Naive thymus-derived CD4-positive, alpha-beta T cell (primary cell): ENCODE results near the gene ZFYVE9. TPM values are rescaled to one million over a fixed set of nuclear protein-coding genes. Genes with fewer than 3 reads are reported as not detected.

Source experiments
- ATAC-seq: fragments of 150-1000 bp; cut with Tn5 transposase; 2 replicates; pipeline ENCODE4 v1.10.0; 2021; ENCODE audit warnings: mild to moderate bottlenecking, moderate library complexity
- CTCF ChIA-PET: fragments of 350-600 bp; sonication (Branson Sonifier 250); formaldehyde crosslinking; loops from one replicate; lab custom pipeline; 2021; ENCODE audit warnings: antibody characterized with exemption; lab: Charles Lee
- POLR2A ChIA-PET: fragments of 350-600 bp; sonication (Branson Sonifier 250); formaldehyde crosslinking; loops from one replicate; lab custom pipeline; 2021; ENCODE audit warnings: antibody characterized with exemption, inconsistent platforms; lab: Charles Lee
- DNase-seq, 9 donors: peaks; one replicate each; pipeline versions ENCODE4 v3.0.0 to v3.0.0-alpha.2; 2020 to 2022; ENCODE audit warnings: mixed read lengths in 1 of 9
- H3K27ac ChIP-seq: one replicate; pipeline ENCODE4 v1.7.0; 2013; ENCODE audit warnings: mild to moderate bottlenecking, low read depth, low read length, moderate library complexity
- H3K27me3 ChIP-seq, 2 donors: one replicate each; pipeline ENCODE4 v1.7.0; 2013; ENCODE audit warnings: low read length in 2 of 2, mild to moderate bottlenecking in 2 of 2, moderate library complexity in 2 of 2; ENCODE audit not compliant: control insufficient read depth in 2 of 2, insufficient read depth in 2 of 2
- H3K36me3 ChIP-seq, 3 experiments: 1 replicate in 2 of 3; 2 replicates in 1 of 3; pipeline ENCODE4 v1.7.0; 2013; ENCODE audit warnings: low read length in 3 of 3, mild to moderate bottlenecking in 3 of 3, moderate library complexity in 1 of 3; ENCODE audit not compliant: insufficient read depth in 3 of 3, control insufficient read depth in 2 of 3
- H3K4me1 ChIP-seq, 2 donors: one replicate each; pipeline ENCODE4 v1.7.0; 2013; ENCODE audit warnings: low read length in 2 of 2, mild to moderate bottlenecking in 2 of 2, moderate library complexity in 1 of 2; ENCODE audit not compliant: control insufficient read depth in 2 of 2, insufficient read depth in 2 of 2
- H3K4me3 ChIP-seq: 2 replicates; pipeline ENCODE4 v1.7.0; 2013; ENCODE audit warnings: mild to moderate bottlenecking, low read length
- H3K9me3 ChIP-seq, 3 experiments: 1 replicate in 2 of 3; 2 replicates in 1 of 3; pipeline ENCODE4 v1.7.0; 2013; ENCODE audit warnings: low read length in 3 of 3; ENCODE audit not compliant: control insufficient read depth in 2 of 3
- H3K27ac Mint-ChIP-seq, 9 donors: one replicate each; pipeline ENCODE4 v1.8.0; 2020 to 2022; ENCODE audit warnings: mixed read lengths in 9 of 9, mild to moderate bottlenecking in 8 of 9, moderate library complexity in 5 of 9, inconsistent platforms in 2 of 9
- H3K27me3 Mint-ChIP-seq, 5 donors: one replicate each; pipeline ENCODE4 v1.8.0; 2021 to 2022; ENCODE audit warnings: mixed read lengths in 5 of 5, mild to moderate bottlenecking in 1 of 5
- H3K36me3 Mint-ChIP-seq, 5 donors: one replicate each; pipeline ENCODE4 v1.8.0; 2020 to 2022; ENCODE audit warnings: mixed read lengths in 5 of 5, mild to moderate bottlenecking in 3 of 5, inconsistent platforms in 1 of 5
- H3K4me1 Mint-ChIP-seq, 7 donors: one replicate each; pipeline ENCODE4 v1.8.0; 2020 to 2022; ENCODE audit warnings: mixed read lengths in 7 of 7, mild to moderate bottlenecking in 3 of 7, inconsistent platforms in 1 of 7
- H3K4me3 Mint-ChIP-seq, 10 donors: one replicate each; pipeline ENCODE4 v1.8.0; 2020 to 2022; ENCODE audit warnings: mild to moderate bottlenecking in 10 of 10, mixed read lengths in 10 of 10, moderate library complexity in 6 of 10, inconsistent platforms in 2 of 10
- H3K9me3 Mint-ChIP-seq, 11 donors: one replicate each; pipeline ENCODE4 v1.8.0; 2020 to 2022; ENCODE audit warnings: mixed read lengths in 11 of 11, mild to moderate bottlenecking in 4 of 11, inconsistent platforms in 1 of 11, moderate library complexity in 1 of 11
- intact Hi-C, 2 donors: fragments of 100-400 bp; cut with micrococcal nuclease; formaldehyde crosslinking; loops; one replicate each; pipeline ENCODE4 v1.15.1; 2023
- polyA plus RNA-seq, 2 donors: library from polyadenylated mRNA; unstranded; fragments of 300-500 nt; fragmentation: Illumina TruSeq; gene quantifications; one replicate each; pipeline ENCODE4 v1.2.3, GENCODE V29; 2021
- total RNA-seq, 6 experiments: library from RNA in 5 of 6; stranded (reverse) in 5 of 6; gene quantifications; 1 replicate in 5 of 6; 2 replicates in 1 of 6; pipeline ENCODE4 v1.2.3 and lab custom pipeline; 2021 to 2026

Gene ZFYVE9
- total and polyA plus RNA-seq, 7 experiments from 2014 or later, result 1.8 to 13.9 (median 5.0) TPM

GRCh38 chr1:52321061-52321460 lies 179.2 kb downstream of the ZFYVE9 start:
- POLR2A ChIA-PET, result no interaction called here
- H3K27ac ChIP-seq, result no peak overlapping the region
- Mint-ChIP-seq H3K4me3 (no peak overlapping the region), H3K4me1 (no peaks in the 10 kb centered on the region), H3K36me3 (peaks cover 0 to 9% (median 0%) of the 10 kb centered on the region in 5 donors), H3K9me3 (no peaks in the 10 kb centered on the region), H3K27me3 (no peaks in the 10 kb centered on the region), H3K27ac (no peak overlapping the region)
- no peak overlapping the region for H3K4me3 ChIP-seq
- ATAC-seq (no peak), DNase-seq (no peak)
- H3K27me3 ChIP-seq, result no peaks in the 10 kb centered on the region
- no peaks in the 10 kb centered on the region for H3K4me1 ChIP-seq
- H3K9me3 ChIP-seq, result no peaks in the 10 kb centered on the region
- H3K36me3 ChIP-seq, result no peaks in the 10 kb centered on the region
- CTCF ChIA-PET, result interaction anchor here (0.5 kb wide), 1 partner anchor 365 kb away, joined by 4 read pairs; no protein-coding TSS in a partner anchor
- intact Hi-C loops, result no loop called here

GRCh38 chr1:52323731-52324130 lies 181.8 kb downstream of the ZFYVE9 start:
- POLR2A ChIA-PET, result no interaction called here
- intact Hi-C loops, result no loop called here

GRCh38 chr1:52325786-52326185 lies 183.9 kb downstream of the ZFYVE9 start:
- H3K27me3 Mint-ChIP-seq, result no peaks in the 10 kb centered on the region
- peaks cover 0 to 2% (median 0%) of the 10 kb centered on the region in 11 donors for H3K9me3 Mint-ChIP-seq
- H3K4me1 ChIP-seq, result no peaks in the 10 kb centered on the region
- no peak overlapping the region for H3K4me3 ChIP-seq
- H3K9me3 ChIP-seq, result no peaks in the 10 kb centered on the region
- ATAC-seq (no peak), DNase-seq (no peak)
- H3K27me3 ChIP-seq, result no peaks in the 10 kb centered on the region
- H3K27ac Mint-ChIP-seq, result no peak overlapping the region
- ChIA-PET POLR2A (no interaction called here), CTCF (no interaction called here)
- intact Hi-C loops, result no loop called here
- H3K4me1 Mint-ChIP-seq, result peaks cover 0 to 11% (median 0%) of the 10 kb centered on the region in 7 donors
- no peak overlapping the region for H3K4me3 Mint-ChIP-seq
- H3K27ac ChIP-seq, result no peak overlapping the region
- no peaks in the 10 kb centered on the region for H3K36me3 ChIP-seq
- peaks cover 0 to 5% (median 2%) of the 10 kb centered on the region in 5 donors for H3K36me3 Mint-ChIP-seq

More at GRCh38 chr1:52323731-52324130, 181.8 kb downstream of the ZFYVE9 start:
- Histone ChIP-seq H3K9me3 (no peaks in the 10 kb centered on the region), H3K4me3 (no peak overlapping the region), H3K36me3 (no peaks in the 10 kb centered on the region), H3K27ac (no peak overlapping the region), H3K27me3 (no peaks in the 10 kb centered on the region), H3K4me1 (no peaks in the 10 kb centered on the region)
- CTCF ChIA-PET, result no interaction called here
- ATAC-seq (no peak), DNase-seq (no peak)
- no peak overlapping the region for H3K4me3 Mint-ChIP-seq
- H3K4me1 Mint-ChIP-seq, result no peaks in the 10 kb centered on the region
- H3K27me3 Mint-ChIP-seq, result no peaks in the 10 kb centered on the region
- peaks cover 0 to 5% (median 0%) of the 10 kb centered on the region in 5 donors for H3K36me3 Mint-ChIP-seq
- no peak overlapping the region for H3K27ac Mint-ChIP-seq
- H3K9me3 Mint-ChIP-seq, result no peaks in the 10 kb centered on the region

- Mint-ChIP-seq H3K27me3 (no peaks in the 10 kb centered on the region), H3K4me1 (peaks cover 0 to 13% (median 0%) of the 10 kb centered on the region in 7 donors), H3K27ac (no peak overlapping the region), H3K4me3 (no peak overlapping the region), H3K9me3 (peaks cover 0 to 2% (median 0%) of the 10 kb centered on the region in 11 donors), H3K36me3 (peaks cover 0 to 8% (median 2%) of the 10 kb centered on the region in 5 donors)
- ChIA-PET CTCF (no interaction called here), POLR2A (interaction anchor here (0.5 kb wide), 1 partner anchor 221 kb away, joined by 3 read pairs; no protein-coding TSS in a partner anchor)
- H3K4me1 ChIP-seq, result no peaks in the 10 kb centered on the region
- H3K9me3 ChIP-seq, result no peaks in the 10 kb centered on the region
- DNase-seq, result no peak
- intact Hi-C loops, result no loop called here
- ATAC-seq, result no peak
- H3K27ac ChIP-seq, result no peak overlapping the region
- no peaks in the 10 kb centered on the region for H3K27me3 ChIP-seq
- H3K36me3 ChIP-seq, result no peaks in the 10 kb centered on the region
- no peak overlapping the region for H3K4me3 ChIP-seq
Measured at GRCh38 chr1:52328615-52329014, 186.7 kb downstream of the ZFYVE9 start.

- CTCF ChIA-PET, result no interaction called here
- POLR2A ChIA-PET, result interaction anchor here (0.6 kb wide), 1 partner anchor 287 kb away, joined by 4 read pairs; no protein-coding TSS in a partner anchor
- peaks cover 0 to 13% (median 0%) of the 10 kb centered on the region in 7 donors for H3K4me1 Mint-ChIP-seq
- Histone ChIP-seq H3K27me3 (no peaks in the 10 kb centered on the region), H3K27ac (no peak overlapping the region), H3K36me3 (no peaks in the 10 kb centered on the region), H3K9me3 (no peaks in the 10 kb centered on the region), H3K4me1 (no peaks in the 10 kb centered on the region), H3K4me3 (no peak overlapping the region)
- no peak for DNase-seq
- H3K36me3 Mint-ChIP-seq, result peaks cover 4 to 20% (median 5%) of the 10 kb centered on the region in 5 donors
- H3K9me3 Mint-ChIP-seq, result peaks cover 0 to 2% (median 0%) of the 10 kb centered on the region in 11 donors
- no peaks in the 10 kb centered on the region for H3K27me3 Mint-ChIP-seq
- ATAC-seq, result no peak
- H3K4me3 Mint-ChIP-seq, result no peak overlapping the region
- no peak overlapping the region for H3K27ac Mint-ChIP-seq
- intact Hi-C loops, result no loop called here
Measured at GRCh38 chr1:52332411-52332810, 190.5 kb downstream of the ZFYVE9 start.

GRCh38 chr1:52334906-52335528 lies 193.1 kb downstream of the ZFYVE9 start:
- H3K27me3 Mint-ChIP-seq, result no peaks in the 10 kb centered on the region
- Histone ChIP-seq H3K4me3 (no peak overlapping the region), H3K27me3 (no peaks in the 10 kb centered on the region), H3K27ac (no peak overlapping the region), H3K36me3 (no peaks in the 10 kb centered on the region), H3K4me1 (no peaks in the 10 kb centered on the region), H3K9me3 (no peaks in the 10 kb centered on the region)
- H3K36me3 Mint-ChIP-seq, result peaks cover 2 to 31% (median 16%) of the 10 kb centered on the region in 5 donors
- peaks cover 0 to 9% (median 0%) of the 10 kb centered on the region in 7 donors for H3K4me1 Mint-ChIP-seq
- no peak overlapping the region for H3K4me3 Mint-ChIP-seq
- no peak for ATAC-seq
- ChIA-PET POLR2A (no interaction called here), CTCF (no interaction called here)
- no peak overlapping the region for H3K27ac Mint-ChIP-seq
- no peak for DNase-seq
- intact Hi-C loops, result no loop called here
- H3K9me3 Mint-ChIP-seq, result peaks cover 0 to 2% (median 0%) of the 10 kb centered on the region in 11 donors

GRCh38 chr1:52337439-52337838 lies 195.6 kb downstream of the ZFYVE9 start:
- Mint-ChIP-seq H3K36me3 (peaks cover 2 to 31% (median 16%) of the 10 kb centered on the region in 5 donors), H3K9me3 (peaks cover 0 to 2% (median 0%) of the 10 kb centered on the region in 11 donors), H3K4me3 (no peak overlapping the region), H3K27me3 (no peaks in the 10 kb centered on the region), H3K4me1 (no peaks in the 10 kb centered on the region), H3K27ac (no peak overlapping the region)
- CTCF ChIA-PET, result no interaction called here
- no peak overlapping the region for H3K27ac ChIP-seq
- no peak for ATAC-seq
- no peak for DNase-seq
- no peaks in the 10 kb centered on the region for H3K36me3 ChIP-seq
- no peaks in the 10 kb centered on the region for H3K4me1 ChIP-seq
- no peak overlapping the region for H3K4me3 ChIP-seq
- intact Hi-C loops, result no loop called here
- no peaks in the 10 kb centered on the region for H3K9me3 ChIP-seq
- no peaks in the 10 kb centered on the region for H3K27me3 ChIP-seq
- POLR2A ChIA-PET, result no interaction called here
